CD4-positive, alpha-beta T cell treated with Interleukin-1 beta for 1 hour (primary cell): ENCODE data around the gene SAC3D1.

Experiments
- DNase-seq, 2 donors: peaks; one replicate each; pipeline ENCODE4 v3.0.0-alpha.2; 2020 to 2022

Gene SAC3D1

DNA sequence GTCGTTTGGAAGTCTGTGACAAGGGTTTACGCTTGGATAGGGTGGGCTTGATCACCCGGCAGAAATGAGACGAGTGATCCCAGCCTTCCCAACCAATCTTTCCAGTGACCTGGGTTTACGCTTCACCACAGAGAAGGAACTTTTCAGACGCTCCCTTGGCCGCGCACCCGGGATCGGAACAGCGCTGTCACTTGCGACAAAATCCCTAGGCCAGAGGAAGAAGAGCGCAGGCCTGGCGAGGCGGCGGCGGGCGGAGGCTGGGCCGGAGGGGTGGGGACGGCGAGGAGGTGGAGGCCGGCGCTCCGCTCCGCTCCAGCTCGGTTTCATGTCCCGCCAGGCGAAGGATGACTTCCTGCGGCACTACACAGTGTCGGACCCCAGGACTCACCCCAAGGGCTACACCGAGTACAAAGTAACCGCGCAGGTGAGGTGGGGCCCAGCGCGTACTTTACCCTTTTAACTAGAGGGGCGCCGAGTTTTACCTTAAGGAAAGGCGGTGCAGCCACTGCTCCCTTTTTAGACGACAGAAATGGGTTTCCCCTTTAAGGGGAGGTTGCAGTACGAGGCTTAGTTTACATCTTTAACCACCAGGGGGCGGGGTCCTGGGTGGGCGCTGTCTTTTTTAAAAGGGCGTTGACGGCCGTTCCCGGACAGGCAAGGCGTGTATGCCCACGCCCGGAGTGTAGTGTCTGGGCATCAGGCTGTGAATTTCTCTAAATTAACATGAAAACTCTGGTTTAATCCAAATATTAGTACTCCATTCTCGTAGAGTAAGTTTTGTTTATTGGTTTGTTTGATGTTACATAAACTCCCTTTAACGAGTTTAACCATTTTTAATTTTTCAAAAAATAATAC is 13.6 kb upstream of the SAC3D1 start, which contains the start of gene SNX15:
Gene SNX15, plus strand, starts transcription at position 227 of the 855 bp plus-strand sequence. Its CDS starts 99 bp downstream, at position 326.
- peak; percentile 91 to 96 for DNase-seq

DNA sequence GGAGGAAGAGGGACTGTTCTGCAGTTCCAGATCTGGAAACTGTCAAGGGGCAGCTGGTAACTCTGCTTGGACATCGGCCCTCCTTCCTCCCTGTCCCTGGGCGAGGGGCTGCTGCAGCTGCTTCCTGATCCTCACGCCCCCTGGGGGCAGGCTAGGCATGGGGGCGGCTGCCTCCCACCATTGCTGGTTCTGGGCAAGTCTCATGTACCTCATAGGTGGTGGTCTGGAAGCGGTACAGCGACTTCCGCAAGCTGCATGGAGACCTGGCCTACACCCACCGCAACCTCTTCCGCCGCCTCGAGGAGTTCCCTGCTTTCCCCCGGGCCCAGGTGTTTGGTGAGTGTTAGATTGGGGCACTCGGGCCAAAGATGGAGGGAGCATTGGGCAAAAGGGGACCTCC is 8.8 kb upstream of the SAC3D1 start:
- DNase-seq: no peak

DNA sequence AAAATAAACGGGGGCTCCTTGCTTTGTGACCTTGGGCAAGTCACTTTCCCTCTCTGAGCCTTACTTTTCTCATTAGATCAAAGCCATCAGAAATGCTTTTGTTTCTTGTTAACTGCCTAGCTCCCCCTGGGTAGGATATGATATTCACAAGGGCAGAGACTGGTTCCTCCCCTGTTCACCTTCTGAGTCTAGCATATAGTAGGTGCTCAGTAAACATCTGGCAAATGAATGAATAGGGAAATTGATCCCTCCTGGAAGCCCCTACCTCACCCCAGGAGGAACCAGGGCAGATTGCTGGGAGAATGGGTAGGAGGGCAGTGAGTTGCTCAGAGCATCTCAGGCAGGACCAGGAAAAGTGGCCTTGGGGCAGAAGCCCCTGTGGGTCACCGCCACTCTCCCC is 6.6 kb upstream of the SAC3D1 start:
- no peak for DNase-seq

DNA sequence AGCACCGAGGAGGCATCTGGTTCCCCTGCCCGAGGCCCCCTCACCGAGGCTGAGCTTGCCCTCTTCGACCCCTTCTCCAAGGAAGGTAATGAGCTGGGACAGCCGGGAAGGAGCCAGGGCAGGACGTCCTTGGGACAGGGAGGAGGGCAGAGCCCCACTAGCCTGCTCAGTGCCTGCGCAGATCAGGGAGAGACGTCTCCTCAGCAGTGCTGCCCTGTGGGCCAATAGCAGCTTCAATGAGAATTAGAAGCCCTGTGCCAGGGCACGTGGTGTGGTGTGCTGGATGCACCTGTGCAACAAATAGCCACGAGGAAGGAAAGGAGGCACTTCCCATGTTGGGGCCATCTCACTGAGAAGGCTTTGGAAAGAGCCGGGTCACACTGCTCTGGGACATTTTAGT is 5.4 kb upstream of the SAC3D1 start:
- DNase-seq: no peak

DNA sequence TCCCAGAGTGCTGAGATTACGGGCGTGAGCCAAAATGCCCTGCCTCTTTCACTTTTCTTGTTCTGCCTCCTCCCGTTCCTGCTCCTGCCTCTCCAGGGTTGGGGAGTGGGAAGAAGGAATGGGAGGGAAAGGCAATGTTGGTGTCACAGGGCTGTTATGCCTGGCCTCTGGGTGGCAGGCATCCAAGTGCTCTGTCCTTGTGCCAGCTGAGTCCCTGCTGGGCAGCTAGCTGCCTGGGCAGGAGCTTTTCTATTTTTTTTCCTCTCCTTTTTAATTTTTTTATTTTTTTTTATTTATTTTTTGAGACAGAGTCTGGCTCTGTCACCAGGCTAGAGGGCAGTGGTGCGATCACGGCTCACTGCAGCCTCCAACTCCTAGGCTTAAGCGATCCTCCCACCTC is 4.1 kb upstream of the SAC3D1 start:
- no peak for DNase-seq

DNA sequence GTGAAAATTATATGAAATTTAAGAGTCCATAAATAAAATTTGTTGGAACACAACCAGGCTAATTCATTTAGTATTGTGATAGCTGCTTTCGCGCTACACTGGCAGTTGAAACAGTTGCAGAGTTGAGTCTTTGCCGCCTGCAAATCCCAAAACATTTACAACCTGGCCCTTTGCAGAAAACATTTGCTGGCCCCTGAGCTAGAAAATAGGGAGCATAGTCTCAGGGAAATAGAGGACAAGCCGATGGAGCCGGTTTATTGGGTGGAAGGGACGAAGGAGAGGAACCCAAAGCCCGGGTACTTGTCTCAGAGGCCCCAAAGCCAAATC is 527 bp upstream of the SAC3D1 start:
- no peak for DNase-seq

DNA sequence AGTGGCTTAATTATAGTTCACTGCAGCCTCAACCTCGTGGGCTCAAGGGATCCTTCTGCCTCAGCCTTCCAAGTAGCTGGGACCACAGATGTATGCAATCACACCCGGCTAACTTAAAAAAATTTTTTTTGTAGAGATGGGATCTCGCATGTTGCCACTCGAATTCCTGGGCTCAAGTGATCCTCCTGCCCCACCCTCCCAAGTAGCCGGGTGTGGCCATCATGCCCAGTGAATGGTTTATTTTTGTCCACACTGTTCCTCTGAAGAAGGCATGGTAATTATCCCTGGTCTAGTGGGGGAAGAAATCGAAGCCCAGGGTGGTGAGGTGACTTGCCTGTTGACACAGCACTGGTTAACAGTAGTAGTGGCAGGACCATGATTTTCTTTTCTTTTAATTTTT is 1.9 kb downstream of the SAC3D1 start:
- DNase-seq: no peak

DNA sequence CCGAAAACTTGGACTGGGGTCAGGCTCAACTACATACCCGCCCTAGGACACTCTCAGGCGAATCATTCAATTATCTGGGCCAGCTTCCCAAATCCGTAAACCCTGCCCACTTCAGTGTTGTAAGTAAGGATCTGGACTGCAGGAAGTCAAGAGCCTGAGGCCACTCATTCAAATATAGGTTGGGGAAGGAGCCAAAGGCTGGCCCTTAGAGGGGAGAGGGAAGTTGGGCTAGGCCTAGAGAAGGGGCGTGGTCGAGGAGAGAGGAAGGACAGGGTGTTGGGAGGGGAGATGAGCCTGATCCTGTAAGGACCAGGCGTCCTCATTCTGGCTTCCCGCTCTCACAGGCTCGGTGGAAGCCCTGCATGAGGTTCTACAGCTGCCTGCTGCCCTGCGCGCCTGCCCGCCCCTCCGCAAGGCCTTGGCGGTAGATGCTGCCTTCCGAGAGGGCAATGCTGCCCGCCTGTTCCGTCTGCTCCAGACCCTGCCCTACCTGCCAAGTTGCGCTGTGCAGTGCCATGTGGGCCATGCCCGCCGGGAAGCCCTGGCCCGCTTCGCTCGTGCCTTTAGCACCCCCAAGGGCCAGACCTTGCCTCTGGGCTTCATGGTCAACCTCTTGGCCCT is 3.0 kb downstream of the SAC3D1 start:
- peak in 1 of 2 donors; percentile 43 for DNase-seq

DNA sequence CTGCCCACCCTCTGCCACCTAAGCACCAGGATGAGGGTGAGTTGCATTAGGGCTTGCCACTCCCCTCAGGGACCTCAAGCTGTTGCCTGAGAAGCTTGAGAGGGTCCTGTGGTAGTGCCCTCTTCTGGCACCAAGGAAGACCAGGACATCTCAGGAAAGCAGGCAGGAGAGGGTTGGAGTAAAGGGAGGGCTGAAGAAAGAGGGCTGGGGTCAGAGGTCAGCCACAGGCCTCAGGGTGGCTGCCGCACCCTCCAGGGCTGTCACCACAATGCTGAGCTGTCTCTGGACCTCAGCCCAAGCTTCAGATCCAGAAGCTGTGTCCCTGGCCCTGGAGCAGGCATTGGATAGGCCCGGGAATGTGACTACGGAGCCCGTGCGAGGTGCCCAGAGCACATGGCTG is 4.1 kb downstream of the SAC3D1 start:
- no peak for DNase-seq

DNA sequence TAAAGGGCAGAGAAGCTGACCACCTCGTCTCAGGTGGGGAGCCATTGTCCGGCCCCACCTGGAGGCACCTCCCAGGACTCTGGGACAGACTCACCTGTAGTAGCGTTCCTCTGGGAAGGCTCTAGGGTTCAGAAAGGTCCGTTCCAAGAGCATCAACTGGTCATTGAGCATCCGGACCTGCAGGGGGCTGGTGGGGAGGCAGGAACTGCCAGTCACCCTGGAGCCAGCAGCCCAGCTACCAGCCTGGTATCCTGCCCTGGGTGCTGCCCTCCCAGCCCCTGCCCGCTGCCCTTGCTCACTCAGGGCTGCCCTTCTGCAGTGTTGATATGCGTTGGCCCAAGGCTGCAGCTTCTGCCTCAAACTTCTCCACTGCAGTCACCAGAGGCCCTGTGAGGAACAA is 4.7 kb downstream of the SAC3D1 start:
- DNase-seq: no peak

DNA sequence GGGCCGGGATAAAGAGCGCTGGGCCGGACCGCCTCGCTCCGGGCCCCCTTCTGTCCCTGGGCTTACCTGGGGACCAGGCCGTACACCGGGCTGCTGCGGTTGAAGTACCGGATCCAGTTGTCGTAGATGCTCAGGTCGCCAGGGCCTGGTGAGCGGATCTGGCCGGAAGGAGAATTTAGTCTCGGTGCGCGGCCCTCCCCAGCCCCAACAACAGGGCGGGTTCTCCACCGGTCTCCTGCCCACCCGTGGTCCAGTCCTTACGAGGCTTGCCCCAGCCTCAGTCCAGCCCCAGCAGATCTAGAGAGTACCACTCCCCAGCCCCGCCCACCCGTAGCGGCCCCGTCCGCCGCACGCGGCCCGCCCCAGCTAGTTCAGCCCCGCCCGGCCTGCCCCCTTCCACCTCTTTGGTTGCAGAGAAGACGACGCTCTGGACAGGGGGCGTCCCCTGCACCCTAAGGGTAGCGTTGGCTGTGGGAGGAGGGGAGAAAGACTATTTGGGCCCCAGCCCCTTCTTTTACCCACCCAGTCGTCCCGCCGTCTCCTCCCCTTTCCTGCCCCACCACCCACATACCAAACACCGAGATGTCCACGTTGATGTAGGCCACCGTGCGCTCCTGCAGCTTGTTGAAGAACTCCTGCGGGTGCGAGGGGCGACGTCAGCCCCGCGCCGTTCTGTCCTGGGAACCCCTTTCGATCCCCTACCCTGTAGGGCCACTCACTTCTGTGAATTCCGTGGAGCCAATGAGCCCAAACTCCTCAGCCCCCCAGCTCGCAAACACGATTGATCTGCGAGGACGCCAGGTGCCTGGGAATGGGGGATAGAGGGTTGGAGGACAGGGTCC is 6.8 kb downstream of the SAC3D1 start:
- peak; percentile 6 to 10 for DNase-seq

DNA sequence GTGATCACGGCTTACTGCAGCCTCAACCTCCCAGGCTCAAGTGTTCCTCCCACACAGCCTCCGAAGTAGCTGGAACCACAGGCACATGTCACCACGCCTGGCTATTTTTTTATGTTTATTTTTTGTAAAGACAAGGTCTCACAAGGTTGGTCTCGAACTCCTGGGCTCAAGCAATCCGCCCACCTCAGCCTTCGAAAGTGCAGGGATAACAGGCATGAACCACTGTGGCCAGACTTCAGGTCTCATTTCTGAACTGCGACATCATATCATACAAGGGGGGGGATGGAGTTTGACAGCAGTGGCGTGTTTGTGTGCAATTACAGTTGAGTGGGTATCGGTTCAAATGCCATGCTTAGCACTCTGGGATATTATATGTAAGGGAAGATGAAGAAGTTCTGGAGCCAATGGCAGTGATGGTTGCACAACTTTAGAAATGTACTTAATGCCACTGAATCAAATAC is 10.4 kb downstream of the SAC3D1 start:
- no peak for DNase-seq

DNA sequence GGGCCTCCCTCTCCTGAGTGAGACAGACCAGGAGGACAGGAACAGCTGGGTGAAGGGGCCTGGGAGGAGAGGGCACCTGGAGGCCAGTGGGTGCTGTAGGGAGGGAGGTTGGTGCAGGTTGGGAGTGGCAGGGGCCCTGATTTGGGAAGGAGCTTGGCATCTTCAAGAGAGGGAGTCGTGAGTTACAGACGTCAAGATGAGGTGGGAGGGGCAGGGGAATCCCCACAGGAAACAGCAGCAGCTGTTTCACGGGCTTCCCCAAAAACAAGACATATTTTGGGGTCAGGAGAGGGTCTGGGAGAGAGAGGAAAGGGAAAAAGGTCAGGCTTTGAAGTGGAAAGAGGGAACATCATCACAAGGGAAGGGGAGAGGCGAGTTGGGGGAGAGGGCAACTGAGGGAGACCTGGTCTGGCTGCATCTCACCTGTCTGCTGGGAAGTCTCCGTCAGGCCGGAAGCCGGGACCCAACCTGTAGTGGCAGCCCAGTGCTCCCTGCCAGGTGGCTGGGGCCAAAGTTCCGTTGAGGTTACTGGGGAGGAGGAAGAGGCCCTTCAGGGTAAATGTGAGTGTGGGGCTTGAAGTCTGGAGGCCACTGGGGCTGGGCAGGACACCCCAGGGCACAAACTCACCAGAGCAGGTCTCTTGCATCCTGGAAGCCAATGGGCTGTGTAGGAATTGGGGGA is 13.0 kb downstream of the SAC3D1 start:
- DNase-seq: peak in 1 of 2 donors; percentile 29

DNA sequence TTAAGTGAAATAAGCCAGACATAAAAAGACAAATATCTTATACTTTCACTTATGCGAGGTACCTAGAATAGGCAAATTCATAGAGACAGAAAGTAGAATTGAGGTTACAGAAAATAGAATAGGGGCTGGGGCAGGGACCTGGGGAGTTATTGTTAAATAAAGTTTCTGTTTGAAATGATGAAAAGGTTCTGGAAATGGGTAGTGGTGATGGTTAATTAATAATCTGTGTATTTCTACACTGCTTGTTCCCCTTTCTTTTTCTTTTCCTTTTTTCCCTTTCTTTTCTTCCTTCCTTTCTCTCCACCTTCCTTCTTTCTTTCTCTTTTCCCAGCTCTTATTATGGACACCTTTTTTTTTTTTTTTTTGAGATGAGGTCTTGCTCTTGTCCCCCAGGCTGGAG is 14.5 kb downstream of the SAC3D1 start:
- DNase-seq: no peak

DNA sequence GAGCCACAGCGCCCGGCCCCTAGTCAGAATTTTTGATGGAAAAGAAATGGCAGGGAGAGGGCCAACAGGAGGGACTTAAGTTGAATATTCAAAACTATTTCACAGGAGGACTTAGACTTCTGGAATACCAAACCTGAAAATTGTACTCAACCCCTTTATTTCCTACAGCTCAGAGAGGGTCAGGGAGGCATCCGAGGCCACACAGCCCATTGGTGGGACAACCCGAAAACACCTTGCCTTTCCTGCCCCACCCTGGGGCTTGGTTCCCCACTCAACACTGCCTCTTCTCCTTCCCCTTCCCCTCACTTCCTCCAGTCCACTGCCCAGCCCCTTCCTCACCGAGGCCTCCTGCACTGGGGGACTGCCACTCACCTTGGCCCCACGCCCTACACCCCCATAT is 16.0 kb downstream of the SAC3D1 start:
- DNase-seq: no peak

DNA sequence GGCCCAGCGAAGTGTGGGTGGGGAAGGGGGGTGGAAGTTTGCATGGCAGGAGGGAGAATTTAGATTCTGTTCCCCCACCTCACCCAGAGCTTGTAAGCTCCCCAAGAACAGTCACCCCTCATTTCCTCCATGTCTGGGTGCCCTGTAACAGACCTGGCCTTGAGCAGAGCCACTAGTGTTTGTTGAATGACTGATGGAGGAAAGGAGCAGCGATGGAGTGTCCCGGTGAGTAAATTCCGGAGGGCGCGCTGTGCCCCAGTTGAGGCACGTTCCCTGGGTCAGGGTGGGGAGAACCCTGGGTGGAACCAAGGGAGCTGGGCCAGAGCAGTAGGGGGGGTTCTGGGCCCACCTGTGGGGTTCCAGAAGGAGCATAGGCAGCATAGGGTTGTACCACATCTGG is 16.5 kb downstream of the SAC3D1 start:
- no peak for DNase-seq

DNA sequence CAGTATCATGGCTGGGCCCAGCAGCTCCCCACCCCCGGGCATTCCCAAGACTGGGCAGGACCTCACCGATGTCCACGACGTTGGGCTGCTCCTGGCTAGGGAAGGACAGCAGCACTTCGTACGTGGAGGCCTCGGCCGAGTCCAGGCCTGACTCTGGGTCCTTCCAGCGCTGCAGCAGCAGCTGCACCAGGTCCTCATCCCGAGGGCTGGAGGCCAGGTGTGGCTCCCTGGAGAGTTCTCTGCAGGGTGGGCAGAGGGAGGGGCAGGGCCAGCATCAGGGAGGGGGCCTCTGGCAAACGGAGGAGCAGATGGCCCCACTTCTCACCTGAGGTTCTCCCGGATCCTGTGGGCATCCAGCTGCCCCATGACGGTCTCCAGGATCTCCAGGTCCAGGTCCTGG is 17.0 kb downstream of the SAC3D1 start:
- no peak for DNase-seq

DNA sequence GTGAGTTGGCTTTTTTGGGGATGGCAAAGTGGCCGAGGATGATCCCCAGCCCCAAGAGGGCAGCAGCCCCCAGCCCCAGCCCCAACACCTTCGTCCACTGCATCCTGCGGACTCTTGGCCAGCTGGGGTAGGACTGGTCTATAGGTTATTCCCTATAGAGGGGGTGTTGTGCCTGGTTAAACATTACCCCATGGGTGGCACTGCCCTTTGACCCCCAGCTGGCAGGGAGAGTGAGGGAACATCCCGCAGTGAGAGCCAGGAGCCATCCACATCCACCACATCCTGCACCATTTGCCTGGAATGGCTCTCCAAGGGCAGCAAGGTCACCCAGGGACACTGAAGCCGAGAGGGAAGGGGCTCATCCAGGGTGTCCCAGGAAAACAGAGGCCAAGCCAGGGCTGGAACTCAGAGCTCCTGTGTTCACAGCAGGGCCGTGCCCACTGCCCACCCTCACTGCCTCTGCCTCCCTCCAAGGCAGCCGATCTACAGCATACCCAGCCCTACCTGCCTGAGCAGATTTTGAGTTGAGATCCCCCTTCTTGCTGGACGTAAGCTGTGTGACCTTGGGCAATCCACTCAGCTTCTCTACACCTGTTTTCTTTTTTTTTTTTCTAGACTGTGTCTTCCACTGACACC is 17.5 kb downstream of the SAC3D1 start, which contains the start of gene NAALADL1:
Gene NAALADL1, minus strand, starts transcription at position 135 of the 636 bp plus-strand sequence. Its CDS starts 32 bp downstream, at position 103.
- no peak for DNase-seq

DNA sequence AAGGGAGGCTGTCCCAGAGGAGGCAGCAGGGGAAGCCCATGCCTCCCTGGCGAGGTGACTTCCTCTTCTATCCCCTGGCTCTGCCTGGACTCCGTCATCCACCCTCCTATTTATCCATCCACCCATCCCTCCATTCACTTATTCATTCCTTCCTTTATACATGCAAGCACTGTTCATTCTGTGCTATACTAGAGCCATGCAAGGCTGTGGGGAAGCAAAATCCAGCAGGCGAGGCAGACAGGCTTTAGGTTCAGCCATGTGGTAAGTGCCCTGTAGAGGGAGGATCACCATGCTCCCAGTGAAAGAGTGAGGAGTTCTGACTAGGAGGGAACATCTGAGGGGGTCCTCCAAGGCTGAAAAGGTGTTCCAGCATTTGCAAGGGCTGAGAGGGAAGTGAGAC is 18.5 kb downstream of the SAC3D1 start:
- DNase-seq: no peak

DNA sequence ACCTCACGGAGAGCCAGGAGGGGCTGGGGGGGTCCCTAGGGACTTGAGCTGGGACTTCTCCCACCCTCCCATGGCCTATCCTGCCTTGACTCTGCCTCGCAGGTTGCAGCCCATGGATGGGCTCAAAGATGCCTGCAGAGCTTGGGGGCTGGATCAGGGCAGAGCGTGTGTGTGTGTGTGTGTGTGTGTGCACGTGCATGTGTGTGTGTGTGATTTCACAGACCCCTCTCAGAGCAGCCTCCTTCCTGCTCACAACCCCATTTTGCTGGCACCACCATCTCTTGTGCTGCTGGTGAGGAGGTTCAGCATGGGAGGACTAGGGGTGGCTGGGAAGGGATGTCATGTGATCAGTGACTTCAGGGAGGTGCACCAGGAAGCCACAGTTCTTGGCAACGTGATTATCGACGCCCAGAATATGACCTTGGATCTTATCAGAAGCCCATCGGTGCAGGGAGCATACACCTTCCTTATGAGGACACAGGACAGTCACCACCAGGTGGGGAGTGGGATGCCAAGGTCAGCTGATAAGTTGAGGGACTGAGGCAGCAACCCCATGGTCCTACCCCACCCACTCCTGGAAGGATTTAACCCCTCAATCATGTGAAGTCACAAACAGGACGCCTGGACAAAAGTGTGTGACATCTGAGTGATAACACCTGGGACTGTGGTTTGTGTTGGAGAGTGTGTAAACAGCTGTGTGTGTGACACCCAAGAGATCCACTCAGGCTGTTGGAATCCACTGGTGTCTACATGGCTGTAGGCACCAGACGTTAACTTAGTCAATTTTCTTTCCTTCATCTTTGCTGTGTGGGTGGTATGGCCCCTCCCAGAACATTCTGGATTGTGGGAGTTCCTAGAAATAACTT is 19.2 kb downstream of the SAC3D1 start:
- no peak for DNase-seq

DNA sequence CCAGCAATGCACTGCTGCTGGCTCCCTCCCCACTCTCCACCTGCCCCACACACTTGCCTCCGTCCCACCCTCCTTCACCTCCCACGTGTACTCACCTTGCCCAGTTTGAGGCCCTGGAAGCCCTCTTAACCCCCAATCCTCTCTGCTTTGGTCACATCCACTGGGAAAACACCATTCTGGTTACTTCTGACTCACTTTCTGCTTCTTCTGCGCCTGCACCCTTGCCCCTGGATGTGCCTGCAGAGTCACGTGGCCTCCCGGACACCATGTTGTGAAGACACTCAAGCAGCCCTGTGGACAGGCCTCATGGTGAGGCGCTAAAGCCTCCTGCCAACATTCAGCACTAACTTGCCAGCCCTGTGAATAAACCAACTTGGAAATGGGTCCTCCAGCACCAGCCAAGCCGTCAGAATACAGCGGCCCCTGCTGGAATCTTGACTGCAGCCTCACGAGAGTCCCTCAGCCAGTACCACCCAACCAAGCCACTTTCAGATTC is 20.0 kb downstream of the SAC3D1 start:
- peak in 1 of 2 donors; percentile 12 for DNase-seq
